ENCODE data around the gene FTO.

- TF ChIP-seq, protein P1, sequence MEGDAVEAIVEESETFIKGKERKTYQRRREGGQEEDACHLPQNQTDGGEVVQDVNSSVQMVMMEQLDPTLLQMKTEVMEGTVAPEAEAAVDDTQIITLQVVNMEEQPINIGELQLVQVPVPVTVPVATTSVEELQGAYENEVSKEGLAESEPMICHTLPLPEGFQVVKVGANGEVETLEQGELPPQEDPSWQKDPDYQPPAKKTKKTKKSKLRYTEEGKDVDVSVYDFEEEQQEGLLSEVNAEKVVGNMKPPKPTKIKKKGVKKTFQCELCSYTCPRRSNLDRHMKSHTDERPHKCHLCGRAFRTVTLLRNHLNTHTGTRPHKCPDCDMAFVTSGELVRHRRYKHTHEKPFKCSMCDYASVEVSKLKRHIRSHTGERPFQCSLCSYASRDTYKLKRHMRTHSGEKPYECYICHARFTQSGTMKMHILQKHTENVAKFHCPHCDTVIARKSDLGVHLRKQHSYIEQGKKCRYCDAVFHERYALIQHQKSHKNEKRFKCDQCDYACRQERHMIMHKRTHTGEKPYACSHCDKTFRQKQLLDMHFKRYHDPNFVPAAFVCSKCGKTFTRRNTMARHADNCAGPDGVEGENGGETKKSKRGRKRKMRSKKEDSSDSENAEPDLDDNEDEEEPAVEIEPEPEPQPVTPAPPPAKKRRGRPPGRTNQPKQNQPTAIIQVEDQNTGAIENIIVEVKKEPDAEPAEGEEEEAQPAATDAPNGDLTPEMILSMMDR (IDR thresholded peaks at IDR 0.05), result no peak
- TF ChIP-seq POLR2A (IDR thresholded peaks at IDR 0.05), result no peak
These were observed 414.9 kb downstream of the FTO start for GRCh38 chr16:54118846-54119245.

All from tibial nerve (tissue), 3 donors.